Measurements from ENCODE around the gene IFT172.

DNA sequence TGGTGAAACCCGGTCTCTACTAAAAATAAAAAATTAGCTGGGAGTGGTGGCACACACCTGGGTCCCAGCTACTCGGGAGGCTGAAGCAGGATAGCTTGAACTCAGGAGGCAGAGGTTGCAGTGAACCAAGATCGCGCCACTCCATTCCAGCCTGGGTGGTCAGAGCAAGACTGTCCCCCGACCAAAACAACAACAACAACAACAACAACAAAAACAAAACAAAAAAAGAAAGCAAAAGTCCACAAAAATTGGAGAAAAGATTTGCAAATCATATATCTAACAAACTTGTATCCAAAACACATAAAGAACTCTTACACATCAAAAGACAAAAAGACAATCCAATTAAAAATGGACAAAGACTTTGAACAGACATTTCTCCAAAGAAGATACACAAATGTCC, 90.6 kb downstream of the IFT172 start:
- TF ChIP-seq NR2C2 (CRISPR knock-in tag; IDR thresholded peaks at IDR 0.05) (no peak), CTCF (IDR thresholded peaks at IDR 0.05) (no peak), ZSCAN18 (CRISPR knock-in tag; IDR thresholded peaks at IDR 0.05) (no peak), IRF2 (CRISPR knock-in tag; IDR thresholded peaks at IDR 0.05; ENCODE audit: borderline replicate concordance, low read depth) (no peak), FOXP1 (CRISPR knock-in tag; IDR thresholded peaks at IDR 0.05; ENCODE audit: borderline replicate concordance) (no peak), ZBTB21 (CRISPR knock-in tag; IDR thresholded peaks at IDR 0.05; ENCODE audit: borderline replicate concordance) (no peak), GTF2I (CRISPR knock-in tag; conservative IDR thresholded peaks at IDR 0.05) (no peak)
- TF ChIP-seq, protein P1, sequence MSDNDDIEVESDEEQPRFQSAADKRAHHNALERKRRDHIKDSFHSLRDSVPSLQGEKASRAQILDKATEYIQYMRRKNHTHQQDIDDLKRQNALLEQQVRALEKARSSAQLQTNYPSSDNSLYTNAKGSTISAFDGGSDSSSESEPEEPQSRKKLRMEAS (CRISPR knock-in tag; IDR thresholded peaks at IDR 0.05): no peak
- TF ChIP-seq, protein P2, sequence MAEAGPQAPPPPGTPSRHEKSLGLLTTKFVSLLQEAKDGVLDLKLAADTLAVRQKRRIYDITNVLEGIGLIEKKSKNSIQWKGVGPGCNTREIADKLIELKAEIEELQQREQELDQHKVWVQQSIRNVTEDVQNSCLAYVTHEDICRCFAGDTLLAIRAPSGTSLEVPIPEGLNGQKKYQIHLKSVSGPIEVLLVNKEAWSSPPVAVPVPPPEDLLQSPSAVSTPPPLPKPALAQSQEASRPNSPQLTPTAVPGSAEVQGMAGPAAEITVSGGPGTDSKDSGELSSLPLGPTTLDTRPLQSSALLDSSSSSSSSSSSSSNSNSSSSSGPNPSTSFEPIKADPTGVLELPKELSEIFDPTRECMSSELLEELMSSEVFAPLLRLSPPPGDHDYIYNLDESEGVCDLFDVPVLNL (CRISPR knock-in tag; IDR thresholded peaks at IDR 0.05; ENCODE audit: borderline replicate concordance, low read depth): no peak
- TF ChIP-seq, protein P3, sequence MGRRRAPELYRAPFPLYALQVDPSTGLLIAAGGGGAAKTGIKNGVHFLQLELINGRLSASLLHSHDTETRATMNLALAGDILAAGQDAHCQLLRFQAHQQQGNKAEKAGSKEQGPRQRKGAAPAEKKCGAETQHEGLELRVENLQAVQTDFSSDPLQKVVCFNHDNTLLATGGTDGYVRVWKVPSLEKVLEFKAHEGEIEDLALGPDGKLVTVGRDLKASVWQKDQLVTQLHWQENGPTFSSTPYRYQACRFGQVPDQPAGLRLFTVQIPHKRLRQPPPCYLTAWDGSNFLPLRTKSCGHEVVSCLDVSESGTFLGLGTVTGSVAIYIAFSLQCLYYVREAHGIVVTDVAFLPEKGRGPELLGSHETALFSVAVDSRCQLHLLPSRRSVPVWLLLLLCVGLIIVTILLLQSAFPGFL (CRISPR knock-in tag; IDR thresholded peaks at IDR 0.05; ENCODE audit: borderline replicate concordance): no peak
- TF ChIP-seq, protein P4, sequence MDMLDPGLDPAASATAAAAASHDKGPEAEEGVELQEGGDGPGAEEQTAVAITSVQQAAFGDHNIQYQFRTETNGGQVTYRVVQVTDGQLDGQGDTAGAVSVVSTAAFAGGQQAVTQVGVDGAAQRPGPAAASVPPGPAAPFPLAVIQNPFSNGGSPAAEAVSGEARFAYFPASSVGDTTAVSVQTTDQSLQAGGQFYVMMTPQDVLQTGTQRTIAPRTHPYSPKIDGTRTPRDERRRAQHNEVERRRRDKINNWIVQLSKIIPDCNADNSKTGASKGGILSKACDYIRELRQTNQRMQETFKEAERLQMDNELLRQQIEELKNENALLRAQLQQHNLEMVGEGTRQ (CRISPR knock-in tag; IDR thresholded peaks at IDR 0.05): no peak

Measured in WTC11 (cell line).